SK-N-SH (cell line): Measurements from ENCODE around the gene EPHA10.

ENCODE experiments used
- CTCF ChIP-seq: fragments of 200-600 bp; sonication (generic); IDR thresholded peaks from 2 replicates; pipeline ENCODE4 v1.6.1; 2017; ENCODE audit warnings: antibody characterized with exemption, mild to moderate bottlenecking, moderate library complexity
- ELF1 ChIP-seq: IDR thresholded peaks from 2 replicates; pipeline ENCODE4 v1.4.0; 2012
- EP300 ChIP-seq, 2 experiments: IDR thresholded peaks; 2 replicates each; pipeline versions ENCODE4 v1.4.0 to v1.6.1; 2012; ENCODE audit warnings: borderline replicate concordance in 1 of 2, low read depth in 1 of 2, low read length in 1 of 2
- EZH2phosphoT487 ChIP-seq: fragments of 200-600 bp; sonication (generic); IDR thresholded peaks from 2 replicates; pipeline ENCODE4 v1.6.1; 2017; ENCODE audit warnings: low read depth, mixed run types, mild to moderate bottlenecking, antibody characterized with exemption, moderate library complexity, borderline replicate concordance
- GABPA ChIP-seq: IDR thresholded peaks from 2 replicates; pipeline ENCODE4 v1.4.0; 2012; ENCODE audit warnings: low read depth, mild to moderate bottlenecking
- MAX ChIP-seq: IDR thresholded peaks from 2 replicates; pipeline ENCODE4 v1.4.0; 2012; ENCODE audit warnings: low read depth
- RAD21 ChIP-seq: IDR thresholded peaks from 2 replicates; pipeline ENCODE4 v1.6.1; 2012; ENCODE audit warnings: mild to moderate bottlenecking, low read length
- REST ChIP-seq: IDR thresholded peaks from 2 replicates; pipeline ENCODE4 v1.6.1; 2012; ENCODE audit warnings: mild to moderate bottlenecking, low read depth, low read length, moderate library complexity
- SMC3 ChIP-seq: IDR thresholded peaks from 2 replicates; pipeline ENCODE4 v1.6.1; 2012; ENCODE audit warnings: low read depth, low read length, improper control_type of control experiment
- TAF1 ChIP-seq: IDR thresholded peaks from 2 replicates; pipeline ENCODE4 v1.6.1; 2012; ENCODE audit warnings: low read depth, mild to moderate bottlenecking, low read length, moderate library complexity, borderline replicate concordance
- TEAD4 ChIP-seq: IDR thresholded peaks from 2 replicates; pipeline ENCODE4 v1.4.0; 2012; ENCODE audit warnings: mild to moderate bottlenecking, borderline replicate concordance; ENCODE audit not compliant: insufficient read depth
- USF1 ChIP-seq: IDR thresholded peaks from 2 replicates; pipeline ENCODE4 v1.4.0; 2012; ENCODE audit warnings: low read depth, borderline replicate concordance
- USF2 ChIP-seq: fragments of 150-350 bp; IDR thresholded peaks from 2 replicates; pipeline ENCODE4 v1.6.1; 2017; ENCODE audit warnings: antibody characterized with exemption, low read length, low read depth, borderline replicate concordance
- YY1 ChIP-seq: IDR thresholded peaks from 2 replicates; pipeline ENCODE4 v1.4.0; 2012; ENCODE audit warnings: low read depth, mild to moderate bottlenecking

GRCh38 chr1:37673920-37674319, 91.0 kb downstream of the EPHA10 start:
- TF ChIP-seq CTCF (no peak), REST (no peak), ELF1 (no peak), USF2 (no peak), EP300 (IDR thresholded peaks at IDR 0.05; ENCODE audit: borderline replicate concordance in 1 of 2, low read depth in 1 of 2, low read length in 1 of 2) (no peak), SMC3 (no peak), USF1 (no peak), GABPA (no peak), TAF1 (no peak), MAX (no peak), TEAD4 (no peak), YY1 (no peak), RAD21 (no peak), EZH2phosphoT487 (no peak)
